Tibial artery (tissue), 4 donors: ENCODE results near the gene TTLL9.

Experiments
- DNase-seq, 2 donors: peaks; one replicate each; pipeline ENCODE4 v3.0.0-alpha.2; 2019
- H3K27ac ChIP-seq, 2 donors: fragments of 200-600 bp; sonication (generic) in 1 of 2; 1 replicate in 1 of 2; 2 replicates in 1 of 2; pipeline ENCODE4 v1.5.1; 2018 to 2019; ENCODE audit warnings: mild to moderate bottlenecking in 1 of 2
- H3K27me3 ChIP-seq, 2 donors: fragments of 200-600 bp; sonication (generic) in 1 of 2; one replicate each; pipeline versions ENCODE4 v1.5.1 to v1.6.0; 2016 to 2019
- H3K36me3 ChIP-seq, 3 donors: fragments of 200-600 bp; sonication (generic) in 2 of 3; one replicate each; pipeline ENCODE4 v1.5.1; 2016 to 2019; ENCODE audit warnings: mild to moderate bottlenecking in 2 of 3
- H3K4me1 ChIP-seq, 4 donors: fragments of 200-600 bp; sonication (generic) in 2 of 4; 1 replicate in 3 of 4; 2 replicates in 1 of 4; pipeline ENCODE4 v1.5.1; 2016 to 2019
- H3K4me3 ChIP-seq, 2 donors: fragments of 200-600 bp; sonication (generic) in 1 of 2; 1 replicate in 1 of 2; 2 replicates in 1 of 2; pipeline ENCODE4 v1.5.1; 2018 to 2019; ENCODE audit warnings: mild to moderate bottlenecking in 2 of 2
- H3K9me3 ChIP-seq, 3 donors: fragments of 200-600 bp; sonication (generic) in 1 of 3; one replicate each; pipeline ENCODE4 v1.5.1; 2016 to 2019
- CTCF ChIP-seq, 2 experiments: fragments of 200-600 bp in 1 of 2; fragments of 450-650 bp in 1 of 2; IDR thresholded peaks; one replicate each; pipeline ENCODE4 v1.5.1; 2017 to 2019; ENCODE audit warnings: antibody characterized with exemption in 2 of 2, mild to moderate bottlenecking in 1 of 2, moderate library complexity in 1 of 2
- intact Hi-C: fragments of 100-400 bp; cut with DNase I; formaldehyde crosslinking; loops from one replicate; pipeline ENCODE4 v1.15.0; 2023; ENCODE audit warnings: low total_unique reads

TTLL9 gene

GRCh38 chr20:31872406-31872805 lies 2.0 kb downstream of the TTLL9 start:
- TF ChIP-seq CTCF (IDR thresholded peaks at IDR 0.05), result no peak
- Histone ChIP-seq H3K36me3 (no peaks in the 10 kb centered on the region), H3K9me3 (no peaks in the 10 kb centered on the region), H3K4me1 (peaks cover 4 to 32% (median 27%) of the 10 kb centered on the region in 4 donors), H3K27ac (no peak overlapping the region), H3K4me3 (no peak overlapping the region), H3K27me3 (no peaks in the 10 kb centered on the region)
- intact Hi-C loops, result no loop called here
- no peak for DNase-seq

- Histone ChIP-seq H3K36me3 (no peaks in the 10 kb centered on the region), H3K27ac (no peak overlapping the region), H3K27me3 (no peaks in the 10 kb centered on the region), H3K4me1 (peaks cover 0 to 10% (median 6%) of the 10 kb centered on the region in 4 donors), H3K9me3 (no peaks in the 10 kb centered on the region), H3K4me3 (no peak overlapping the region)
- intact Hi-C loops, result no loop called here
- no peak for DNase-seq
- TF ChIP-seq CTCF (IDR thresholded peaks at IDR 0.05), result no peak
These were observed 5.2 kb downstream of the TTLL9 start for GRCh38 chr20:31875671-31876070.

GRCh38 chr20:31877684-31878083 lies 7.2 kb downstream of the TTLL9 start:
- no peak overlapping the region for H3K4me3 ChIP-seq
- no peak overlapping the region for H3K27ac ChIP-seq
- intact Hi-C loops, result no loop called here
- TF ChIP-seq CTCF (IDR thresholded peaks at IDR 0.05), result no peak
- H3K4me1 ChIP-seq, result peaks cover 0 to 5% (median 3%) of the 10 kb centered on the region in 4 donors
- no peaks in the 10 kb centered on the region for H3K9me3 ChIP-seq
- DNase-seq, result no peak
- no peaks in the 10 kb centered on the region for H3K36me3 ChIP-seq
- H3K27me3 ChIP-seq, result no peaks in the 10 kb centered on the region

- H3K4me1 ChIP-seq, result peaks cover 0 to 5% (median 3%) of the 10 kb centered on the region in 4 donors
- peak; percentile 96 to 97 for DNase-seq
- intact Hi-C loops, result no loop called here
- H3K27me3 ChIP-seq, result no peaks in the 10 kb centered on the region
- peak in 1 of 2 experiments; percentile 19 for TF ChIP-seq CTCF (IDR thresholded peaks at IDR 0.05)
- peak overlapping the region; percentile 54 to 64 for H3K4me3 ChIP-seq
- H3K36me3 ChIP-seq, result no peaks in the 10 kb centered on the region
- no peaks in the 10 kb centered on the region for H3K9me3 ChIP-seq
- peak overlapping the region; percentile 75 to 79 for H3K27ac ChIP-seq
These were observed 8.9 kb downstream of the TTLL9 start for GRCh38 chr20:31879143-31879987.

- no peak for TF ChIP-seq CTCF (IDR thresholded peaks at IDR 0.05)
- H3K36me3 ChIP-seq, result no peaks in the 10 kb centered on the region
- no peaks in the 10 kb centered on the region for H3K9me3 ChIP-seq
- no peak overlapping the region for H3K4me3 ChIP-seq
- intact Hi-C loops, result no loop called here
- H3K4me1 ChIP-seq, result peaks cover 0 to 5% (median 3%) of the 10 kb centered on the region in 4 donors
- peaks cover 0 to 4% of the 10 kb centered on the region in 2 donors for H3K27me3 ChIP-seq
- no peak overlapping the region for H3K27ac ChIP-seq
- DNase-seq, result no peak
These were observed 11.5 kb downstream of the TTLL9 start for GRCh38 chr20:31881945-31882344.
